Gastrocnemius medialis (tissue), 4 donors: ENCODE results near the gene ICAM3.

Experiments used
- POLR2A ChIP-seq, 2 donors: fragments of 450-650 bp; IDR thresholded peaks; one replicate each; pipeline ENCODE4 v1.6.1; 2017; ENCODE audit warnings: antibody characterized with exemption in 2 of 2, mild to moderate bottlenecking in 2 of 2, moderate library complexity in 2 of 2
- TF ChIP-seq, protein P1 (sequence below), 5 experiments: fragments of 450-650 bp in 3 of 5; fragments of 200-600 bp in 2 of 5; sonication (generic) in 2 of 5; IDR thresholded peaks in 4 of 5; conservative IDR thresholded peaks in 1 of 5; 1 replicate in 4 of 5; 2 replicates in 1 of 5; pipeline ENCODE4 v1.5.1; 2016 to 2019; ENCODE audit warnings: antibody characterized with exemption in 5 of 5, mild to moderate bottlenecking in 3 of 5, moderate library complexity in 3 of 5

DNA sequence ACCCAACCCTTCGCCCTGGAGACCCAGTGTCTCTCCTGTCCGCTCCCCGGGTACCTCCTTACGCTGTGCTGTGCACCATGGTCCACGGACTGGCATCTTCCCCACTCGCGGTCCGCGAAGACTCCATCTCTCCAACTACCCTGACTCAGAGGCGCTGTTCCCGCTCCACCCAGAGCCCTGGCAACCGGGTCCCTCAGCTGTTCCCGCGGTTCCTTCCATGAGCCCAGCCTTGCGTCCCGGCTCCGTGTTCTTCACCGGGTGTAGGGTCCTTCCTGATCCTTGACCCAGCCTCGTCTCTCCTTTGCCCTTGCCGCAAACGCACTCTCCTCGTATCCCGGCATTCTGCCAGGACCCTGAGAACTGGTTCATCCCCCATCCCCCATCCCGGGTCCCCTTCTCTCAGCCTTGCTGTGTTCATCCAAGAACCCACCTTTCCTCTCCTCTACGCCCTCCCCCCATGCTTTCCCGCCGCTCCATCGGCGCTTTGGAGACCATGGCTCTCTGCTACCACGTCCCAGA lies 49.0 kb downstream of the ICAM3 start:
- TF ChIP-seq, protein P1, sequence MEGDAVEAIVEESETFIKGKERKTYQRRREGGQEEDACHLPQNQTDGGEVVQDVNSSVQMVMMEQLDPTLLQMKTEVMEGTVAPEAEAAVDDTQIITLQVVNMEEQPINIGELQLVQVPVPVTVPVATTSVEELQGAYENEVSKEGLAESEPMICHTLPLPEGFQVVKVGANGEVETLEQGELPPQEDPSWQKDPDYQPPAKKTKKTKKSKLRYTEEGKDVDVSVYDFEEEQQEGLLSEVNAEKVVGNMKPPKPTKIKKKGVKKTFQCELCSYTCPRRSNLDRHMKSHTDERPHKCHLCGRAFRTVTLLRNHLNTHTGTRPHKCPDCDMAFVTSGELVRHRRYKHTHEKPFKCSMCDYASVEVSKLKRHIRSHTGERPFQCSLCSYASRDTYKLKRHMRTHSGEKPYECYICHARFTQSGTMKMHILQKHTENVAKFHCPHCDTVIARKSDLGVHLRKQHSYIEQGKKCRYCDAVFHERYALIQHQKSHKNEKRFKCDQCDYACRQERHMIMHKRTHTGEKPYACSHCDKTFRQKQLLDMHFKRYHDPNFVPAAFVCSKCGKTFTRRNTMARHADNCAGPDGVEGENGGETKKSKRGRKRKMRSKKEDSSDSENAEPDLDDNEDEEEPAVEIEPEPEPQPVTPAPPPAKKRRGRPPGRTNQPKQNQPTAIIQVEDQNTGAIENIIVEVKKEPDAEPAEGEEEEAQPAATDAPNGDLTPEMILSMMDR (IDR thresholded peaks at IDR 0.05 in 4 of 5, conservative IDR thresholded peaks at IDR 0.05 in 1 of 5), result no peak
- TF ChIP-seq POLR2A (IDR thresholded peaks at IDR 0.05), result no peak
